Measurements from ENCODE around the gene PAXX.

- TF ChIP-seq CTCF (IDR thresholded peaks at IDR 0.05) = no peak
- TF ChIP-seq POLR2A (IDR thresholded peaks at IDR 0.05) = no peak
These were observed 30.1 kb upstream of the PAXX start for GRCh38 chr9:136962163-136962562.

Measured in uterus (tissue), 2 donors.